Right lobe of liver (tissue), 6 donors: ENCODE results near the gene ADAM10. TPM values are rescaled to one million over a fixed set of nuclear protein-coding genes. Genes with fewer than 3 reads are reported as not detected.

Source experiments
- ATAC-seq, 4 donors: fragments of 200-7000 bp; cut with Tn5 transposase; one replicate each; pipeline ENCODE4 v1.9.1; 2020; ENCODE audit warnings: mild to moderate bottlenecking in 4 of 4, moderate library complexity in 4 of 4
- DNase-seq, 3 donors: peaks; one replicate each; pipeline ENCODE4 v3.0.0-alpha.2; 2020
- H3K27ac ChIP-seq, 3 donors: fragments of 200-600 bp; one replicate each; pipeline ENCODE4 v1.8.0; 2022
- H3K27me3 ChIP-seq, 2 donors: fragments of 200-600 bp; one replicate each; pipeline ENCODE4 v1.8.0; 2022
- H3K36me3 ChIP-seq, 4 donors: fragments of 200-600 bp; sonication (generic) in 1 of 4; one replicate each; pipeline versions ENCODE4 v1.5.1 to v1.8.0; 2017 to 2022; ENCODE audit warnings: control low read depth in 1 of 4
- H3K4me1 ChIP-seq, 4 donors: fragments of 200-600 bp; sonication (generic) in 1 of 4; one replicate each; pipeline versions ENCODE4 v1.5.1 to v1.8.0; 2017 to 2022; ENCODE audit warnings: control low read depth in 1 of 4
- H3K4me3 ChIP-seq, 3 donors: fragments of 200-600 bp; one replicate each; pipeline ENCODE4 v1.8.0; 2022
- H3K9me3 ChIP-seq, 4 donors: fragments of 200-600 bp; sonication (generic) in 1 of 4; one replicate each; pipeline versions ENCODE4 v1.5.1 to v1.8.0; 2017 to 2022; ENCODE audit warnings: control low read depth in 1 of 4
- CTCF ChIP-seq, 4 donors: fragments of 200-600 bp in 3 of 4; fragments of 450-650 bp in 1 of 4; IDR thresholded peaks; one replicate each; pipeline versions ENCODE4 v1.5.1 to v1.8.0; 2016 to 2022; ENCODE audit warnings: antibody characterized with exemption in 4 of 4, mild to moderate bottlenecking in 2 of 4
- POLR2A ChIP-seq: fragments of 450-650 bp; IDR thresholded peaks from one replicate; pipeline ENCODE4 v1.6.1; 2017; ENCODE audit warnings: antibody characterized with exemption, mild to moderate bottlenecking
- WGBS: methylation state at CpG from one replicate; pipeline ENCODE4 v1.1.6; 2018; ENCODE audit warnings: low coverage, low lambda C conversion rate; ENCODE audit not compliant: insufficient coverage; ENCODE audit errors: missing lambda C conversion rate; 5-methylcytosine and 5-hydroxymethylcytosine counted together
- intact Hi-C, 2 donors: fragments of 100-400 bp; cut with DNase I; formaldehyde crosslinking; loops; one replicate each; pipeline versions ENCODE4 v1.11.2 to v1.14.1; 2022
- total RNA-seq, 6 experiments: library from RNA; depleted of rRNA in 2 of 6; stranded (reverse); fragments of >200 nt in 2 of 6; fragmentation: NEBNext Ultra II Directional in 3 of 6; extraction: Animal tissue kit (Norgen Biotek cat#: 25700) in 3 of 6; gene quantifications; one replicate each; pipeline versions ENCODE4 v1.1.0 to v1.2.4, GENCODE V29; 2016 to 2023
- donor health status: DM: no; HTN: yes; CAD: no.
- donor health status: DM: no; HTN: no; CAD: no.
- donor health status: DM: no; HTN: no; CAD: no.
- donor health status: DM: no; HTN: yes; CAD: no.
- donor health status: DM: no; HTN: yes; CAD: no.

ADAM10 gene
- total RNA-seq, 6 experiments from 2014 or later: 24.1 to 78.1 (median 43.3) TPM

GRCh38 chr15:58576657-58577056, 172.8 kb downstream of the ADAM10 start:
- intact Hi-C loops: loop anchor here in 1 of 2 donors (10.0 kb wide), 1 partner anchor 178 kb away; no protein-coding TSS in a partner anchor
- H3K4me3 ChIP-seq: no peak overlapping the region
- H3K4me1 ChIP-seq: peaks cover 0 to 24% (median 2%) of the 10 kb centered on the region in 4 donors
- TF ChIP-seq CTCF (IDR thresholded peaks at IDR 0.05) (no peak), POLR2A (no peak)
- no peak overlapping the region for H3K27ac ChIP-seq
- no peaks in the 10 kb centered on the region for H3K27me3 ChIP-seq
- DNase-seq: no peak
- H3K9me3 ChIP-seq: no peaks in the 10 kb centered on the region
- ATAC-seq: no peak
- H3K36me3 ChIP-seq: no peaks in the 10 kb centered on the region

- no peaks in the 10 kb centered on the region for H3K9me3 ChIP-seq
- WGBS: 83% methylated on average over 10 of the region's 14 CpGs
- no peaks in the 10 kb centered on the region for H3K27me3 ChIP-seq
- H3K27ac ChIP-seq: no peak overlapping the region
- ATAC-seq (peak in 1 of 4 donors; percentile 8), DNase-seq (no peak)
- intact Hi-C loops: loop anchor here in 1 of 2 donors (10.0 kb wide), 1 partner anchor 180 kb away; no protein-coding TSS in a partner anchor
- peaks cover 0 to 24% (median 2%) of the 10 kb centered on the region in 4 donors for H3K4me1 ChIP-seq
- no peak overlapping the region for H3K4me3 ChIP-seq
- no peak for TF ChIP-seq POLR2A
- TF ChIP-seq CTCF (IDR thresholded peaks at IDR 0.05): no peak
- H3K36me3 ChIP-seq: no peaks in the 10 kb centered on the region
These were observed 174.3 kb downstream of the ADAM10 start for GRCh38 chr15:58575045-58575786.

GRCh38 chr15:58574631-58575030, 174.9 kb downstream of the ADAM10 start:
- no peak overlapping the region for H3K4me3 ChIP-seq
- no peak overlapping the region for H3K27ac ChIP-seq
- DNase-seq (peak in 1 of 3 donors; percentile 30), ATAC-seq (peak; percentile 57 to 82 (median 76))
- intact Hi-C loops: loop anchor here in 1 of 2 donors (10.0 kb wide), 1 partner anchor 180 kb away; no protein-coding TSS in a partner anchor
- WGBS: 47% methylated on average over 4 of the region's 4 CpGs
- no peak for TF ChIP-seq CTCF (IDR thresholded peaks at IDR 0.05)
- TF ChIP-seq POLR2A: no peak
- H3K36me3 ChIP-seq: no peaks in the 10 kb centered on the region
- no peaks in the 10 kb centered on the region for H3K27me3 ChIP-seq
- H3K4me1 ChIP-seq: peaks cover 0 to 24% (median 2%) of the 10 kb centered on the region in 4 donors
- no peaks in the 10 kb centered on the region for H3K9me3 ChIP-seq

GRCh38 chr15:58573270-58573669, 176.2 kb downstream of the ADAM10 start:
- no peaks in the 10 kb centered on the region for H3K36me3 ChIP-seq
- H3K9me3 ChIP-seq: no peaks in the 10 kb centered on the region
- TF ChIP-seq CTCF (IDR thresholded peaks at IDR 0.05) (no peak), POLR2A (no peak)
- intact Hi-C loops: loop anchor here in 1 of 2 donors (10.0 kb wide), 1 partner anchor 182 kb away; no protein-coding TSS in a partner anchor
- DNase-seq: peak in 1 of 3 donors; percentile 40
- H3K27me3 ChIP-seq: no peaks in the 10 kb centered on the region
- no peak overlapping the region for H3K4me3 ChIP-seq
- H3K27ac ChIP-seq: no peak overlapping the region
- peaks cover 0 to 24% (median 2%) of the 10 kb centered on the region in 4 donors for H3K4me1 ChIP-seq
- peak; percentile 63 to 76 (median 72) for ATAC-seq
- WGBS: 43% methylated on average over 4 of the region's 4 CpGs
